ENCODE data around the gene PRPF19.

DNA sequence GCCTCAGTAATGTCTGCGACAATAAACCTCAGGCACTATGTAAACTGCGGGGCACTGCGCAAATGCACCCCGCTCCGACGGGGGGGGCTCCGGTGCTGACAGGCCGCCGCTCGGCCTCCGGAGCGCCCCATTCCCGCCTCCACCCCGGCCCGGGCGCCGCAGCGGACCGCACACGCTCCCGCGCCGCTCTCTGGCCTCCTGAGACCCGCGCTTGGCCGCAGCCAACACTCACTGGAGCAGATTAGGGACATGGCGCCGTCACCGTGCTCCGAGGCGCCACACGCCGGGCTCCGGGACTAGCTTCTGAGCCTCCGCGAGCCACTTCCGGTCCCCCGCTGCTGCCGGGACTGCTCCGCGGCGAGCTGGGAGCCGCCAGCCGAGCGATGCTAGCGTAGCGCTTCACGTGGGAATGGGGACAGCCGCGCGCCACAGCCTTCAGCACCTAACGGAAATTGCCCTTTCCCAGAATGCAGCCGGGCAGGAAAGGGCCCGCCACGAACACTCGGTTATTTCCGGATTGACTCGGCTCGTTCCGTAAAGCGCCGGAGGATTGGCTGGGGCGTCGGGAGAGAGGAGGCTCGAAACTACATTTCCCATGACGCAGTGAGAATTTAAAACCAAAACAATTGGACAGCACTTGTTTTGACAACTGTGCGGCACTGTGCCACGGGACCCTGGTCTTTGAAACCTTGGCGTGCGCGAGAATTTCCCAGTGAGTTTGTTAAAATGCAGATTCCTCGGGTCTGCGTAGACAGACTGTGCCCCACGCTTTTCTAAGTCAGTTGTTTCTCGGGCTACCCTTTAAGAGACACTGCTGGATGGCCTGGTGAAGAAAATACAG lies at the start of gene PRPF19:
- TF ChIP-seq, protein P1, sequence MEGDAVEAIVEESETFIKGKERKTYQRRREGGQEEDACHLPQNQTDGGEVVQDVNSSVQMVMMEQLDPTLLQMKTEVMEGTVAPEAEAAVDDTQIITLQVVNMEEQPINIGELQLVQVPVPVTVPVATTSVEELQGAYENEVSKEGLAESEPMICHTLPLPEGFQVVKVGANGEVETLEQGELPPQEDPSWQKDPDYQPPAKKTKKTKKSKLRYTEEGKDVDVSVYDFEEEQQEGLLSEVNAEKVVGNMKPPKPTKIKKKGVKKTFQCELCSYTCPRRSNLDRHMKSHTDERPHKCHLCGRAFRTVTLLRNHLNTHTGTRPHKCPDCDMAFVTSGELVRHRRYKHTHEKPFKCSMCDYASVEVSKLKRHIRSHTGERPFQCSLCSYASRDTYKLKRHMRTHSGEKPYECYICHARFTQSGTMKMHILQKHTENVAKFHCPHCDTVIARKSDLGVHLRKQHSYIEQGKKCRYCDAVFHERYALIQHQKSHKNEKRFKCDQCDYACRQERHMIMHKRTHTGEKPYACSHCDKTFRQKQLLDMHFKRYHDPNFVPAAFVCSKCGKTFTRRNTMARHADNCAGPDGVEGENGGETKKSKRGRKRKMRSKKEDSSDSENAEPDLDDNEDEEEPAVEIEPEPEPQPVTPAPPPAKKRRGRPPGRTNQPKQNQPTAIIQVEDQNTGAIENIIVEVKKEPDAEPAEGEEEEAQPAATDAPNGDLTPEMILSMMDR (IDR thresholded peaks at IDR 0.05) = no peak
- TF ChIP-seq POLR2A (IDR thresholded peaks at IDR 0.05) = peak in 3 of 4 donors; percentile 27 to 82 (median 60)
